Measurements from ENCODE around the gene CAMK1. TPM values are rescaled to one million over a fixed set of nuclear protein-coding genes. Genes with fewer than 3 reads are reported as not detected.

The CAMK1 gene
- total RNA-seq, 1 experiment from 2014 or later, result 9.7 TPM

DNA sequence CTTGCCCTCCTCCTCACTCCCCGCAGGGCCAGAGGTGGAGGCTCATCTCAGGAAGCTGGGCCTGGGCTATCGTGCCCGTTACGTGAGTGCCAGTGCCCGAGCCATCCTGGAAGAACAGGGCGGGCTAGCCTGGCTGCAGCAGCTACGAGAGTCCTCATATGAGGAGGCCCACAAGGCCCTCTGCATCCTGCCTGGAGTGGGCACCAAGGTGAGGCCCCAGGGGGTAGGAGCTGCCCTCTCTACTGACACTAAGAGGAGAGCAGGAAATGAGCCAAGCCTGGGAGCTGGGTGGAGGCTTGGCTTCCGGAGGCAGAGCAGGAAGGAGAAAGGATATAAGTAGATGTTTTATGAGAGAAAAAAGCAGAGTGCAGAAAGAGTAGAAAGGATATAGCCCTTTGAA lies 15.1 kb downstream of the CAMK1 start:
- no peaks in the 10 kb centered on the region for H3K27me3 Mint-ChIP-seq (ENCODE audit: insufficient read depth, unreplicated experiment)
- intact Hi-C loops (cut with micrococcal nuclease; ENCODE audit: unreplicated experiment), result no loop called here
- H3K36me3 Mint-ChIP-seq (ENCODE audit: insufficient read depth, unreplicated experiment), result peaks cover 22% of the 10 kb centered on the region
- no peak overlapping the region for H3K27ac Mint-ChIP-seq (ENCODE audit: unreplicated experiment)
- TF ChIP-seq, protein P1, sequence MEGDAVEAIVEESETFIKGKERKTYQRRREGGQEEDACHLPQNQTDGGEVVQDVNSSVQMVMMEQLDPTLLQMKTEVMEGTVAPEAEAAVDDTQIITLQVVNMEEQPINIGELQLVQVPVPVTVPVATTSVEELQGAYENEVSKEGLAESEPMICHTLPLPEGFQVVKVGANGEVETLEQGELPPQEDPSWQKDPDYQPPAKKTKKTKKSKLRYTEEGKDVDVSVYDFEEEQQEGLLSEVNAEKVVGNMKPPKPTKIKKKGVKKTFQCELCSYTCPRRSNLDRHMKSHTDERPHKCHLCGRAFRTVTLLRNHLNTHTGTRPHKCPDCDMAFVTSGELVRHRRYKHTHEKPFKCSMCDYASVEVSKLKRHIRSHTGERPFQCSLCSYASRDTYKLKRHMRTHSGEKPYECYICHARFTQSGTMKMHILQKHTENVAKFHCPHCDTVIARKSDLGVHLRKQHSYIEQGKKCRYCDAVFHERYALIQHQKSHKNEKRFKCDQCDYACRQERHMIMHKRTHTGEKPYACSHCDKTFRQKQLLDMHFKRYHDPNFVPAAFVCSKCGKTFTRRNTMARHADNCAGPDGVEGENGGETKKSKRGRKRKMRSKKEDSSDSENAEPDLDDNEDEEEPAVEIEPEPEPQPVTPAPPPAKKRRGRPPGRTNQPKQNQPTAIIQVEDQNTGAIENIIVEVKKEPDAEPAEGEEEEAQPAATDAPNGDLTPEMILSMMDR (IDR thresholded peaks at IDR 0.05; ENCODE audit: insufficient read depth in 1 of 2, low read depth in 1 of 2, low read length in 1 of 2, severe bottlenecking in 1 of 2, unreplicated experiment in 1 of 2), result no peak
- H3K9me3 ChIP-seq, result no peaks in the 10 kb centered on the region
- DNase-seq, result no peak
- no peak overlapping the region for H3K4me3 ChIP-seq (ENCODE audit: low read depth, low read length)
- H3K36me3 ChIP-seq (ENCODE audit: control insufficient read depth, insufficient read depth, low read length), result no peaks in the 10 kb centered on the region; the same call in 1 of the 2 replicates
- peaks cover 4% of the 10 kb centered on the region; the same call in 1 of the 2 replicates for H3K4me1 ChIP-seq
- no peaks in the 10 kb centered on the region for H3K4me1 Mint-ChIP-seq (ENCODE audit: low read depth, unreplicated experiment)
- H3K9me3 Mint-ChIP-seq (ENCODE audit: unreplicated experiment), result no peaks in the 10 kb centered on the region
- POLR2A ChIA-PET, result no interaction called here
- no peaks in the 10 kb centered on the region for H3K27me3 ChIP-seq (replicated peaks; ENCODE audit: control insufficient read depth, insufficient read depth, low read length)
- CTCF ChIA-PET, result no interaction called here
- no TSS peak for BruUV-seq (replicated peaks)
- H3K4me3 Mint-ChIP-seq (ENCODE audit: unreplicated experiment), result no peak overlapping the region

DNA sequence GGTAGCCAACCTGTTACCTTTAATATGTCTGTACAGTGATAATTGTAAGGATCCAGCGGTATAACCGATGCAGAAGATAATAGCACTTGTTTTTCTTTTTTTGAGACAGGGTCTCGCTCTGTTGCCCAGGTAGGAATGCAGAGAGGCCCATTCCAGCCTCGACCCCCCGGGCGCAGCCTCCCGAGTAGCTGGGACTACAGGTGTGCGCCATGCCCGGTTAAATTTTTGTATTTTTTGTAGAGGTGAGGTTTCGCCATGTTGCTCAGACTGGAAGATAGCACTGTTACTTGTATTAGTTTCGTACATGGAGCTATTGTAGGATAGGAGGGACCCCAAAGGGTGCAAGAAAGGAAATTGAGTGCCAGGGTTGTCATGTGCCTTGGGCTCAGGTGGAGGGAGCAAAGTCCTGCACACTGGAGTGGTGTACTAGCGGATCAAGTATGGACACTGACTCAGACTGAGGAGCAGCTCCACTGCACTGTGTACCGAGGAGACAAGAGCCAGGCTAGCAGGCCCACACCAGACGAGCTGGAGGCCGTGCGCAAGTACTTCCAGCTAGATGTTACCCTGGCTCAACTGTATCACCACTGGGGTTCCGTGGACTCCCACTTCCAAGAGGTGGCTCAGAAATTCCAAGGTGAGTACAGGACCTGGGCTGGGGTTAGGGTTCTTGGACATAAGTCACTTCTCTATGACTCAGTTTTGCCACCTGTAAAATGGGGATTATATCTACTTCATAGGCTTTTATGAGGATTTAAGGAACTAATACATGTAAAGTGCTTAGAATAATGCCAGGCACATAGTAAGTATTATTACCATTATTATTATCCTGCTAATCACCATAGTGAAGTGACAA lies 19.0 kb downstream of the CAMK1 start:
- BruUV-seq (replicated peaks), result no TSS peak
- Mint-ChIP-seq H3K27ac (ENCODE audit: unreplicated experiment) (peak overlapping the region; percentile 89), H3K4me3 (ENCODE audit: unreplicated experiment) (peak overlapping the region; percentile 88), H3K36me3 (ENCODE audit: insufficient read depth, unreplicated experiment) (peaks cover 27% of the 10 kb centered on the region), H3K27me3 (ENCODE audit: insufficient read depth, unreplicated experiment) (no peaks in the 10 kb centered on the region), H3K9me3 (ENCODE audit: unreplicated experiment) (no peaks in the 10 kb centered on the region), H3K4me1 (ENCODE audit: low read depth, unreplicated experiment) (no peaks in the 10 kb centered on the region)
- H3K4me1 ChIP-seq, result peaks cover 8% of the 10 kb centered on the region; the same call in 1 of the 2 replicates
- H3K36me3 ChIP-seq (ENCODE audit: control insufficient read depth, insufficient read depth, low read length), result peaks cover 1% of the 10 kb centered on the region; the same call in 1 of the 2 replicates
- TF ChIP-seq, protein P1 (IDR thresholded peaks at IDR 0.05; ENCODE audit: insufficient read depth in 1 of 2, low read depth in 1 of 2, low read length in 1 of 2, severe bottlenecking in 1 of 2, unreplicated experiment in 1 of 2), result no peak
- peak overlapping the region; percentile 94 for H3K4me3 ChIP-seq (ENCODE audit: low read depth, low read length)
- H3K27me3 ChIP-seq (replicated peaks; ENCODE audit: control insufficient read depth, insufficient read depth, low read length), result no peaks in the 10 kb centered on the region
- peak in 1 of 2 experiments; percentile 58 for DNase-seq
- ChIA-PET POLR2A (interaction anchor here (0.5 to 0.6 kb wide), 2 partner anchors 25 to 119 kb away, joined by 3 read pairs; no protein-coding TSS in a partner anchor), CTCF (interaction anchor here (0.7 kb wide), 1 partner anchor 42 kb away, joined by 4 read pairs; the partner anchor contains the start of gene ARPC4)
- intact Hi-C loops (cut with micrococcal nuclease; ENCODE audit: unreplicated experiment), result loop anchor here (1.0 kb wide), 1 partner anchor 42 kb away; the partner anchor contains the start of gene TADA3
- H3K9me3 ChIP-seq, result no peaks in the 10 kb centered on the region

All from Caco-2 (cell line).